NCI-H774 (cell line): ENCODE data around the gene ZSWIM8.
"Not testable (repeated sequence)": the region's sequence is repeated elsewhere in the genome, so short reads cannot be mapped to it uniquely, and the experiment has no call there.

Experiments used
- DNase-seq: peaks from one replicate; lab custom pipeline; 2025; lab: John Stamatoyannopoulos, UW

ZSWIM8 gene, protein sequence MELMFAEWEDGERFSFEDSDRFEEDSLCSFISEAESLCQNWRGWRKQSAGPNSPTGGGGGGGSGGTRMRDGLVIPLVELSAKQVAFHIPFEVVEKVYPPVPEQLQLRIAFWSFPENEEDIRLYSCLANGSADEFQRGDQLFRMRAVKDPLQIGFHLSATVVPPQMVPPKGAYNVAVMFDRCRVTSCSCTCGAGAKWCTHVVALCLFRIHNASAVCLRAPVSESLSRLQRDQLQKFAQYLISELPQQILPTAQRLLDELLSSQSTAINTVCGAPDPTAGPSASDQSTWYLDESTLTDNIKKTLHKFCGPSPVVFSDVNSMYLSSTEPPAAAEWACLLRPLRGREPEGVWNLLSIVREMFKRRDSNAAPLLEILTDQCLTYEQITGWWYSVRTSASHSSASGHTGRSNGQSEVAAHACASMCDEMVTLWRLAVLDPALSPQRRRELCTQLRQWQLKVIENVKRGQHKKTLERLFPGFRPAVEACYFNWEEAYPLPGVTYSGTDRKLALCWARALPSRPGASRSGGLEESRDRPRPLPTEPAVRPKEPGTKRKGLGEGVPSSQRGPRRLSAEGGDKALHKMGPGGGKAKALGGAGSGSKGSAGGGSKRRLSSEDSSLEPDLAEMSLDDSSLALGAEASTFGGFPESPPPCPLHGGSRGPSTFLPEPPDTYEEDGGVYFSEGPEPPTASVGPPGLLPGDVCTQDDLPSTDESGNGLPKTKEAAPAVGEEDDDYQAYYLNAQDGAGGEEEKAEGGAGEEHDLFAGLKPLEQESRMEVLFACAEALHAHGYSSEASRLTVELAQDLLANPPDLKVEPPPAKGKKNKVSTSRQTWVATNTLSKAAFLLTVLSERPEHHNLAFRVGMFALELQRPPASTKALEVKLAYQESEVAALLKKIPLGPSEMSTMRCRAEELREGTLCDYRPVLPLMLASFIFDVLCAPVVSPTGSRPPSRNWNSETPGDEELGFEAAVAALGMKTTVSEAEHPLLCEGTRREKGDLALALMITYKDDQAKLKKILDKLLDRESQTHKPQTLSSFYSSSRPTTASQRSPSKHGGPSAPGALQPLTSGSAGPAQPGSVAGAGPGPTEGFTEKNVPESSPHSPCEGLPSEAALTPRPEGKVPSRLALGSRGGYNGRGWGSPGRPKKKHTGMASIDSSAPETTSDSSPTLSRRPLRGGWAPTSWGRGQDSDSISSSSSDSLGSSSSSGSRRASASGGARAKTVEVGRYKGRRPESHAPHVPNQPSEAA (N-terminal part only)

DNA sequence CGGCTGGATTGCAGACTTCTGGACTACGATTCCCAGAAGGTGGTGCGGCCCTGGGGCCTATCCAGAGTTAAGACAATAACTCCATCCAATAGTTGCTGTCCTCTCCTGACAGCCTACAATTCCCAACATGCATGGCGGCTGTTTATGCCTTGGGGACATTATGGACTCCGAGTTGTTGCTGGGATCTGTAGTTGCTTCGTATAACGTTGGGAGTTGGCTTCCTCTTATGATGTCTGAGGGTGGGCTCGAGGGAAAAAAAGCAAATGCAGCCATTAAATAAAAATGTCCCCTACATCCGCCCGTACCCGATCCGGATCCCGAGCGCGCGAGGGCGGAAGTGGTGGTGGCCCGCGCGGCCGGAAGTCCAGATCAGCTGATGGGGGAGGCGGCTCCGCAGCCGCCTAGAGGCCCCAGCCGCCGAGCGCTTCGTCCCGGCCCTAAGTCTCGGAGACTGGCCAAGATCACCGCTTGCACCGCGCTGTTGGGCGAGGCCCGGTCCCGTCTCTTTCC, at the start of gene ZSWIM8:
TSS of gene ZSWIM8 (plus strand) at position 396 of the 510 bp plus-strand sequence. CDS start 273 bp downstream, outside the sequence.
- DNase-seq = peak; percentile 87

DNA sequence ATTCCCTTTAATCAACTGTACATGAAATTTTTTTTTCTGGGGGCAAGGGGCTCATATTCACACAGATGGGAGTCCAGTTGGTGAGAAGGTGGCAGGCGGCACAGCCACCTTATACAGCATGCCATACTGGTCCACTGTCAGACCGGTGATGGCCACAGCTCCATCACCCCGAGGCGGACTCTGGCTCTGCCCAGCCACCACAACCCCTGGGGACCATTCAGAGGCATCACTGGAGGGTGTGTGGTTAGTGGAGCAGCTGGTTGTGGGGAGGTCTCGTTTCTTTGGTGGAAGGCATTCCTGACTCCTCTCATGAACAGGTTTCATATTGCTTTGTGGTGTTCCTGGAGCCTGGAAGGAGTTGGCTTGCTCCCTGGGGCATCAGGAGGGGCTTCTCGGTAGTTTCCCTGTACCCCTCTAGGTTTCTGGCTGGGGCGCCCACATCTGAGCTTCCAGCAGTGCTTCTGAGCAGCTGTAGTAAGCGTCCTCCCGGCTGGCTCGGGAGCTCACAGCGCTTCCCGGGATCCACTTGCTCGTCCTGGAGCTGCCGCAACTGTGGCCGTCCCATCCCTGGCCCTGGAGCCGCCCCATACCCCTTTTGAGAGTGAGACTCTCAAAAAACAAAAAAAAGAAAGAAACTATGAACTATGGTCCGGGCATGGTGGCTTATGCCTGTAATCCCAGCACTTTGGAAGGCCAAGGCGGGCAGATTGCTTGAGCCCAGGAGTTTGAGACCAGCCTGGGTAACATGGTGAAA, 44.7 kb upstream of the ZSWIM8 start:
- DNase-seq = not testable (repeated sequence)

DNA sequence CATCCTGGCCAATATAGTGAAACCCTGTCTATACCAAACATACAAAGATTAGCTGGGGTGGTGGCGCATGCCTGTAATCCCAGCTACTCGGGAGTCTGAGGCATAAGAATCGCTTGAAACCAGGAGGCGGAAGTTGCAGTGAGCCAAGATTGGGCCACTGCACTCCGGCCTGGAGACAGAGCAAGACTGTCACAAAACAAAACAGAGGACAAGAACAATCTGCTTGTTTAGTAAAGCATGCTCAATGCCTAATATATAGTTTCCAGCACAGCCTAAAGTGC, 43.0 kb upstream of the ZSWIM8 start:
- no peak for DNase-seq

DNA sequence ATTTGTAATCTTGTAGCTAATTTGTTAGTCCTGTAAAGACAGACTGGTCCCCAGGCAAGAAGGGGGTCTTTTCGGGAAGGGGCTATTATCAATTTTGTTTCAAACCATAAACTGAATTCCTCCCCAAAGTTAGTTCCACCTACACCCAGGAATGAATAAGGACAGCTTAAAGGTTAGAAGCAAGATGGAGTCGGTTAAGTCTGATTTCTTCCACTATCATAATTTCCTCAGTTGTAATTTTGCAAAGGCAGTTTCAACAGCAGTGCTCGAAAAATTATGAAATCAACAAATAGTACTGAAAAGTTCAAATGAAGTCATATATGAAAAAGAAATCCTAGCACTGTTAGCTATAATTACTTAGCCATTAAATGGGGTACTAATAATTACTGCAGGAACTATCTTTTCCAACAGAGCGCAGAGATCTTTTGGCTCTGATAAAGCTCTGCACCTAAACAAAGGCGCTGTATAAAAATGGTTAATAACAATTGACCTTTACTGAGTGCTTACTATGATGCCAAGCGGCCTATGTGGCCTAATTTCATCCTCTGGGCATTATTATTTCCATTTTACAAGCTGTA, 42.0 kb upstream of the ZSWIM8 start:
- DNase-seq = no peak

DNA sequence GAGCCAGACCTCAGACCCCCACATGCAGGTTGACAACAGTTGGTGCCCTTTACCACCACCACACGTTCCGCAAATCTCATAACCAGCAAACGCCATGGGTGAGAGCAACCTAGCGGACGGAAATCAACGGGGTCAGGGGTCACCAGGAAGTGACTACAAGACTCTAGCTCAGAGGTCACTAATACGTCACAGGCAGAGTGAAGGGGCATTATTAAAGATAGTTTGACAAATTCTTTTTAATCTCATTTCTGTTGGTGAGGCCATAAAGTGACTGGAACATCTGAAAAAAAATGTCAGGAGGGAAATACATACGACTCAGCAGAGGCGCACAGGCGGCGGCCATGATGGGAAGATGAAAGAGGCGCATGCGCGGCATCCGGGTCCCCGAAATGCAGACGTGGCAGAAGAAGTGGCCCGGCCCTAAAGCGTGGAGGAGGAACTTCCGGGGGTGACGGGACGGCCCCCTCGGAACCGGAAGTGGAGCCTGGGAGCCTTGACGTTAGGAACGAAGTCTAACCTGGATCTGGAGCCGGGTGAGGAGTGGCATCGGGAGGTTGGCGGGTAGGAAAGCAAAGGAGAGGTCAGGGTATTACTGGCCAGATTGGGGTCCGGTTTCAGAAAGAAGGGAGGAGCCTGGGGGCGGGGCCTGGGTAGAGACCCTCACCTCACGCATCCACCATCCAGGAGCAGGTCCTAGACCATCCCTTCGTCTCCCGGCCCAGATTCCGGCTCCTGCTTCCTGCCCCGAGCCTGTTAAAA, 41.3 kb upstream of the ZSWIM8 start, which contains the start of gene SEC24C:
TSS of gene SEC24C (plus strand) at position 468 of the 759 bp plus-strand sequence. CDS start 2,461 bp downstream, outside the sequence.
- DNase-seq = peak; percentile 92

DNA sequence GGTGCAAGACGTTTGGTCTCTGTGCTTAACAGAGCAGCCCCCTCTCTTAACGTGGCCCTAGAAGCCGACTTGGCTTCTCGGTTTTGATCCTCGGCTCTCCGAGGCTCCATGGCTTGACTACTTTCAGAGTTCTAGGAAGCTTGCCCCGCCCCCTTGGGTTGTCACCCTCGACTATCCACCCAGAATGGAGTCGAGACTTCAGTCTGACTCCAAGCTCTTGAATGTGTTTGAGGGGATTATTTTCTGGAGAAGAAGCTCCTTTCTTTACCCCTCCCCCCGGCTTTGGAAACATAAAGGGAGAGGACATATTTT, 40.8 kb upstream of the ZSWIM8 start:
- peak; percentile 31 for DNase-seq

DNA sequence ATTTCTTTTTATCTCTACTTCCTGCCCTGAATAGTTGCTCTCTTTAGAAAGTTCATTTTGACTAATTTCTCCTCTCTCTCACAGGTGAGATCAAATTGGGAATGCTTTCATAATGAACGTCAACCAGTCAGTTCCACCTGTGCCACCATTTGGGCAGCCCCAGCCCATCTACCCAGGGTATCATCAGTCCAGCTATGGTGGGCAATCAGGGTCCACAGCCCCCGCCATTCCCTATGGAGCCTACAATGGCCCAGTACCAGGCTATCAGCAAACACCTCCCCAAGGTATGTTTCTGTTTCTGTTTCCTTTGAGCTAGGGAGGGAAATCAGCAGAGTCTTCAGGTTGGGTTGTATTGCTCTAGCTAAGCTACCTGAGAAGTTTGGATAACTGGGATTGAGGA, 38.7 kb upstream of the ZSWIM8 start:
- DNase-seq = no peak

DNA sequence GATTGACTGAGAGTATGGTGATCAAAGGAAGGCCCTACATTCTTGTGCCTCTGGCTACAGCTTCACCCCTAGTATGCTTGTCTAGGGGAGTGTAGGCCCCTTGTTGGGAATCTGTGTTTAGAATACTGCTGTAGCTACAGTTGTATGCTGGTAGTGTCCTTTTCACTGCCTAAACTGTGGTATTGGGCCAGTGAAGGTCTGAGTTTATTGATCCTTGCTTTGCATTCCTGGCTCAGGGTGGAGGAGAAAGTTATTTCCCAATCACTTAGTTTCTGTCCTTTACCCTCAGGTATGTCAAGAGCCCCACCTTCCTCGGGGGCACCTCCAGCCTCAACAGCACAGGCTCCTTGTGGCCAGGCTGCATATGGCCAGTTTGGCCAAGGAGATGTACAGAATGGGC, 34.6 kb upstream of the ZSWIM8 start:
- DNase-seq = no peak

DNA sequence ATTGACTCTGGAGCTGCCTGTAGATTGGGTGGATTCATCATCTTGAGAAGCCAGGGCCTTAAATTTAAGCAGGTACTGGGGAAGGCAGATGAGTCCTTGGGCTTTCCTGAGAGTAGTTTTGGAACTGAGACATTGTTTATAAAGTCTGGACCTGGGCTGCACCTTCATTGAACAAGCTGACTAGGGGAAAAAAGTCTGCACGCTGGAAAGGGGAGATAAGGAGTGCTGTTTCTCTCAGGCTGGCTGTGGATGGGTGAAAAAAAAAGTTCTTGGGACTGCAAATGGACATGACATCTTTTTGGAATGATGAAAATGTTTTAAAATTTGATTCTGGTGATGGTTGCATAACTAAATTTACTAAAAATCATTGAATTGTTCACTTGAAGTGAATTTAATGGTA, 29.2 kb upstream of the ZSWIM8 start:
- no peak for DNase-seq

DNA sequence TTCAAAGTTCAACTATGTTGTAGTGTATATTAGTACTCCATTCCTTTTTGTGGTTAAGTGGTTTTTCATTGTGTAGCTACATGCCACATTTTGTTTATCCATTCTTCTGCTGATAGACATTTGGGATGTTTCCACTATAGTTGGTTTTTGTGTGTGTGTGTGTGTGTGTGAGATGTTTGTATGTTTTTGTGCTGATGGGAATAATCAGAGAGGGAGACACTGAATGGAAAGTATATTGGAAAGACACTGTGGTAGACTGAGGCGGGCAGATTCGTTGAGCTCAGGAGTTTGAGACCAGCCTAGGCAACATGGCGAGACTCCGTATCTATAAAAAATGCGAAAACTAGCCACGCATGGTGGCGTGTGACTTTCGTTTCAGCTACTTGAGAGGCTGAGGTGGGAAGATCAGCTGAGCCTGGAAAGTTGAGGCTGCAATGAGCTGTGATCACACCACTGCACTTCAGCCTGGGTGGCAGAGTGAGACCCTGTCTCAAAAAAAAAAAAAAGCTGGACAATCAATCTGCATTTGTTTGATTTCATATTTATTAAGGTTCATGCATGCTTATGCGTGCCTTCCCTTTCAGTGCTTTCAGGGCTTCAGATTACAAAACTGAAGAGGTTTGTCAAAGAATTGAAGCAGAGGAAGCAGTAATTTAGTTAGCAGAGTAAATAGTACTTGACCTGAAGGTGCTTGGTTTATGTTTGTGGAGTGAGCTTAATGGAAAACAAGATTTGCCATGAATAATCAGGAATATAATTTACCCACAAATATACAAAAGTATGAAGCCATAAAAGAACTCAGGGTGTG, 26.5 kb upstream of the ZSWIM8 start:
- DNase-seq = peak; percentile 68

DNA sequence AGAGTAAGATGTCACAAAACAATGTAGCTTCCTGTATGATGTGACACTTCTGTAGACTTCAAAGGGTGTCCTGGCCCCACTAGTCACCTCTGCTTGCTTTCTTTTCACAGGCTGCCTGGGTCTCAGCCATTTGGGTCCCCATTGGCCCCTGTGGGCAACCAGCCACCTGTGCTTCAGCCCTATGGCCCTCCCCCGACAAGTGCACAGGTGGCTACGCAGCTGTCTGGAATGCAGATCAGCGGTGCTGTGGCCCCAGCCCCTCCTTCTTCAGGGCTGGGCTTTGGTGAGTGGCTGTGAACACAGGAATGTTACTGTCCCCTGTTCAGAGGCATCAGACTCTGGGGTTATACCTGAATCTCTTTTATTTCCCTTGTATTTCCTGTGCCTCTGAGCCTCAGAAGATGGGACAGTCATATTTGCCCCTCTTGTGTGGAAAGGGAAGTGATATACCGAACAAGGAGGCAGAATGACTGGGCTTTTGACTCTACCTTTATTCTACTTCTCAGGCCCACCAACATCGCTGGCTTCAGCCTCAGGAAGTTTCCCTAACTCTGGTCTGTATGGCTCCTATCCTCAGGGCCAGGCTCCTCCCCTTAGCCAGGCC, 25.8 kb upstream of the ZSWIM8 start:
- DNase-seq = peak; percentile 68

DNA sequence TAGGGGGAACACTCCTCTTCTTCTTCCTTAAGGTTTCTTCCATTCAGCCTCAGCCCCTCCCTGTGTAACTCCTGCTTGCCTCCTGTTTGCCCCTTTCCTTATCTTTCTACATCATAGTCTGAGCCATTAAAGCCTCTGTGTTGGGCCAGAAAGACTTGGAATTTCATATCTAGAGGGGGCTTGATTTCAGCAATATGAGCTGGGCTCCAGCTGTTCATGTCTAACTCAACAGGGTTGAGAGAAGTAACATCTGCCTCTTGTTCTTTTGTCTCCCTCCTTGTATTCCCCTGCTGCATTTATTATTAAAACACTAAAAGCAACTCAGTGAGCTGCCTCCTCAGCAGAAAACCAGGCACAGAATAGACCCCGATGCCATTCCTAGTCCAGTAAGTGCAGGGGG, 23.6 kb upstream of the ZSWIM8 start:
- DNase-seq = no peak

DNA sequence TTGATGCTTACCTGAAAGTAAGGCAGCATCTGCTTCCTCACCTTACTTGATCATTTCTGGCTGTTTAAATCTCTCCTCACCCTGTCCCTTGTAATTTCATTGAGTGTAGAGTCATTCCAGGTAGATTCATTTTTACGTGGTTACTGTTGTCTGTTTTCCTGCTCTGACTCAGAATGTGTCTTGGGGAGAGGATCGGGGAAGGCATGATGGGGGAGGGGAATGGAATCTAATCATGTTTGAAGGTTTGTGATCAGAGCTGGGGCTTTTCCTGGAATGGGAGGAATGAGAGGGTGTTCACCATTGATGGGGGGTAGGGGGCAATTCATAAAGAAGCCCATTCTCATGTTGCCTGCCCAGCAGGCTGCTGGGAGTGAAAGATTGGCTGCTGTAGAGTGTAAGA, 22.5 kb upstream of the ZSWIM8 start:
- no peak for DNase-seq

DNA sequence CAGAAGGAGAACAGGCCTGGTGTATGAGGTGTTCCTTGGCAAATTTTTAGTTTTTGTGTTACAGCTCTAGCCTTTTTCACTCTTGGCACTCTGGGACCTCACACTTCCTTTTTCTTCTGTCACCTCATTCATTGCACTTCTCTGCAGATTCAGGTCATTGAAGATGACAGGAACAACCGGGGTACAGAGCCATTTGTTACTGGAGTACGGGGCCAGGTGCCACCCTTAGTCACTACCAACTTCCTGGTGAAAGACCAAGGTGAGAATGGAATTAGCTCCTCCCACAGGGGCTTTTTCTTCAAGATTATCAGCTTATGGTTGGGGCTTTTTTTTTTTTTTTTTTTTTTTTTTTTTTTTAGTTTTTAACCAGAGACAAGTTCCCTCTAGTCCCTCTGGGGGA, 22.1 kb upstream of the ZSWIM8 start:
- no peak for DNase-seq

DNA sequence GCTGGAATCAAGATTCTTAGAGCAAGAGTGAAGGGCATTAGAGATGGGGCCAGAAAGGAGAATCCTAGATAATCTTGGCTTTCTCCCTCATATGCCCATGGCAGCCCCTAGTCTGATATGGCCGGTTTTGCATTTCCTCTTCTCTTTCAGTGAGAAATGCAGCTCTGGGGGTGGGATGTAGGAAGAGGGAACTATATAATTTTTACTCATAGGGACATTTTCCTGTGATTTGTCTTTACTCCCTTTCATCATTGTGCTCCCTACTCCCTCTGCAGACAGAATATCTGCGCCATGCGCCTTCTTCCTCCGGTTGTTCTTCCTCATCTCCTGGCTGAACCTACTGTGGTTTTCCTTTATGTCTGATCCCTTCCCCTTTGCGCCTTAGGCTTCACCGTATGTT, 20.3 kb upstream of the ZSWIM8 start:
- DNase-seq = no peak

DNA sequence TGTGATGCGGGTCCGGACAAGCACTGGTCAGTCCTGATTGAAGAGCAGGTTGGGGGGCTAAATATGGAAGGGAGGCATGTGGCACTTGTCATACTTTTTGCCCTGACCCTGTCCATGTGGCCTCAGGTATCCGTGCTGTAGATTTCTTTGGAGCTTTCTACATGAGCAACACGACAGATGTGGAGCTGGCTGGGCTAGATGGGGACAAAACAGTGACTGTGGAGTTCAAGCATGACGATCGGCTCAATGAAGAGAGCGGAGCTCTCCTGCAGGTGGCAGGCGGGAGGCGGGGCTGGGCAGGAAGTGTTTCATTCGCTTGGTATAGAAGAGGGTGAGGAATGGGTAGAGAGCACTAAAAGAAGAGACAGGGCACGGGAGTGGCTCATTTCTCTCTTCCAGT, 16.5 kb upstream of the ZSWIM8 start:
- DNase-seq = no peak

DNA sequence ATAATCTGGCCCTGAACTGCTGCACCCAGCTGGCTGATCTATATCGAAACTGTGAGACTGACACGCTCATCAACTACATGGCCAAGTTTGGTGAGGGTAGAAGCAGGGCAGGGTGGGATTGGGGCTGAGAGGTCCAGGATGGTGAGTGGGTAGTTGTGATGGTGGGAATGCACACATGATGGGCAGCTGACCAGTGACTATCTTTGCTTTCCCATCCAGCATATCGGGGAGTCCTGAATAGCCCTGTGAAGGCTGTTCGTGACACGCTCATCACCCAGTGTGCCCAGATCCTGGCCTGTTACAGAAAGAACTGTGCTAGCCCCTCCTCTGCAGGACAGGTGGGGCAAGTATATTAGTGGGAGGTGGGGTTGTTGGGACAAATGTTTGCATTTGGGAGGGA, 16.0 kb upstream of the ZSWIM8 start:
- DNase-seq = no peak

DNA sequence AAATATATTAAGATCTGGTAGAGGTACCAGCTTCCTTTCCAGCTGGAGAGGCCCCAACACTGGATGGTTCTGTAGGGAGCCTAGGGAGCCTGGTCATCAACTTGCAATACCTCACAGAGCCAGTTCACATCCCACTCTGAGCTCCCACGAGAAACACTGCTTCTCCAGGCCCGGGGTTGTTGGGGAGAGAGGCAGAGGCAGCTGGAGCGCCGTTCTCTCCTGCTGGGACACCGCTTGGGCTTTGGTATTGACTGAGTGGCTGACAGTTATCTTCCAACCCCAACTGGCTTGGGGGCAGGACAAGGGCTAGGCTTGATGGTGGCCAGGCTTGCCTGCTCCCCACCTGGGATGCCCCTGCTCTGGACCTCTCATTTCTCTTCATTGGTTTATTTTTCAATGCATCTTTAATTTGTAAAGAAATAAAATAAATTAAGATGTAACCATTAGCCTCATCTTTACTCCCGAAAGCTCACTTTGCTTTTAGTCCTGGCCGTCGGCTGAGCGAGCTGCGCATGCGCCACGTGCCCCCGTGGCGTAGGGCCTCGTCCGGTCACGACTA, 13.6 kb upstream of the ZSWIM8 start:
- no peak for DNase-seq
